Panc1 (cell line): Measurements from ENCODE around the gene UCMA.

Source experiments
- CTCF ChIP-seq: fragments of 450-650 bp; IDR thresholded peaks from 2 replicates; pipeline ENCODE4 v1.5.1; 2017; ENCODE audit warnings: mild to moderate bottlenecking
- POLR2AphosphoS5 ChIP-seq: IDR thresholded peaks from 2 replicates; pipeline ENCODE4 v1.6.1; 2012; ENCODE audit warnings: mild to moderate bottlenecking, low read depth, low read length, moderate library complexity

- TF ChIP-seq CTCF (no peak), POLR2AphosphoS5 (no peak)
Measured at GRCh38 chr10:13238271-13239077, 4.3 kb upstream of the UCMA start.
